Measurements from ENCODE around the gene TET2. TPM values are rescaled to one million over a fixed set of nuclear protein-coding genes. Genes with fewer than 3 reads are reported as not detected.

Gene TET2
- total RNA-seq, 6 experiments from 2014 or later = 7.8 to 11.2 (median 9.9) TPM

DNA sequence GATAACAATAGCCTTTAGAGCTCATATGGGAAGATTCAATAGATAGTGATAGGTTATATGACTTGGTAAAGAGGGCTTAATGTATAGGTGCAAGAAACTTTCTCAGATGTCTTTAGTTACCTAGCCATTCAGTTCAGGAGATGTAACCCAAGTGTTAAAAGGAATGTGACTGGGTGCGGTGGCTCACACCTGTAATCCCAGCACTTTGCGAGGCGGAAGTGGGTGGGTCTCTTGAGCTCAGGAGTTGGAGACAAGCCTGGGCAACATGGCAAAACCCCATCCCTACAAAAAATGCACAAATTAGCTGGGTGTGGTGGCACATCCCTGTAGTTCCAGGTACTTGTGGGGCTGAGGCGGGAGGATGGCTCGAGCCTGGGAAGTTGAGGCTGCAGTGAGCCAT, 7.9 kb downstream of the TET2 start:
- H3K27ac Mint-ChIP-seq = no peak overlapping the region
- H3K27me3 Mint-ChIP-seq (ENCODE audit: insufficient read depth) = no peaks in the 10 kb centered on the region
- H3K4me3 Mint-ChIP-seq = no peak overlapping the region
- no peak for DNase-seq
- no peaks in the 10 kb centered on the region; the same call in 1 of the 2 replicates for H3K9me3 Mint-ChIP-seq
- TF ChIP-seq, protein P1, sequence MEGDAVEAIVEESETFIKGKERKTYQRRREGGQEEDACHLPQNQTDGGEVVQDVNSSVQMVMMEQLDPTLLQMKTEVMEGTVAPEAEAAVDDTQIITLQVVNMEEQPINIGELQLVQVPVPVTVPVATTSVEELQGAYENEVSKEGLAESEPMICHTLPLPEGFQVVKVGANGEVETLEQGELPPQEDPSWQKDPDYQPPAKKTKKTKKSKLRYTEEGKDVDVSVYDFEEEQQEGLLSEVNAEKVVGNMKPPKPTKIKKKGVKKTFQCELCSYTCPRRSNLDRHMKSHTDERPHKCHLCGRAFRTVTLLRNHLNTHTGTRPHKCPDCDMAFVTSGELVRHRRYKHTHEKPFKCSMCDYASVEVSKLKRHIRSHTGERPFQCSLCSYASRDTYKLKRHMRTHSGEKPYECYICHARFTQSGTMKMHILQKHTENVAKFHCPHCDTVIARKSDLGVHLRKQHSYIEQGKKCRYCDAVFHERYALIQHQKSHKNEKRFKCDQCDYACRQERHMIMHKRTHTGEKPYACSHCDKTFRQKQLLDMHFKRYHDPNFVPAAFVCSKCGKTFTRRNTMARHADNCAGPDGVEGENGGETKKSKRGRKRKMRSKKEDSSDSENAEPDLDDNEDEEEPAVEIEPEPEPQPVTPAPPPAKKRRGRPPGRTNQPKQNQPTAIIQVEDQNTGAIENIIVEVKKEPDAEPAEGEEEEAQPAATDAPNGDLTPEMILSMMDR (IDR thresholded peaks at IDR 0.05) = no peak
- H3K36me3 Mint-ChIP-seq (ENCODE audit: low read depth) = 0 out of 2 replicates have a peak, but pooled peaks cover 4% of the 10 kb centered on the region
- H3K4me1 Mint-ChIP-seq (ENCODE audit: low read depth) = peaks cover 45% of the 10 kb centered on the region

DNA sequence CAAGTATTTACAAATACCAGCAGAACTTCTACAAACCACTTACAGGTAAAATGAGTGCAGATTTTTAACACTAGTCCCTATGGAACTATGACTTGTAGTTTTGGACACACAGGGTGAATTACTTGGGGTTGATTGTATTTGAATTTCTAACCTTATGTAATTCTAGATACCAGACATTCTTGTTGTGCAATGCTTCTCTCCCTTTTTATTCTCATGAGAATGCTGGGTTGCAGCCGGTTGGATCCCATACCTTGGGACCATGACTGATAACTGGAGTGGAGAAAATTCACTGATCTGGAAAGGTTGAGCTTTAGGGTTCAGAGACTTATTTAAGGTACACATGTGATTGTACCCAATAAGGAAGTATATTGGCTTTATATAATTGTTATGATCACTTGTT, 8.8 kb downstream of the TET2 start:
- no peak for DNase-seq
- Mint-ChIP-seq H3K4me3 (no peak overlapping the region), H3K4me1 (ENCODE audit: low read depth) (peaks cover 37% of the 10 kb centered on the region), H3K27me3 (ENCODE audit: insufficient read depth) (no peaks in the 10 kb centered on the region), H3K27ac (peak overlapping the region; percentile 9; the same call in 1 of the 2 replicates), H3K36me3 (ENCODE audit: low read depth) (peaks cover 9% of the 10 kb centered on the region), H3K9me3 (no peaks in the 10 kb centered on the region; the same call in 1 of the 2 replicates)
- TF ChIP-seq, protein P1 (IDR thresholded peaks at IDR 0.05) = no peak

DNA sequence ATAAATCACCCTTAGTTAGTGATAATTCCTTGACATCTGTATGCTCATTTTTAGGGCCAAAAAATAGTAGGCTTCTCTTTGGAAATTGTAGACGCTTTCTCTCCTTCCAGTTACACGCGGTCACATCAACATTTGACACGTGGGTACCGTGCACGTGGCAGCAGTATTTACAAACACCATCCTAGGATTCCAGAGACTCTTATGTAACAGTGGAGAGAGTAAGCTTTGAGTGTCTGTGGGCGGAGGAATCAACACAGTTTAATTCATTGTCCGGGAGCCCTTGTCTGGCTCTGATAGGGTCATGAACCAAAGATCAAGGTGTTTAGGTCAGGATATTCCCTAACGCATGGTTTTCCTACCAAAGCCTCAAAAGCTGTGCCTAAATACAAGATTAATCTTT, 12.2 kb downstream of the TET2 start:
- Mint-ChIP-seq H3K36me3 (ENCODE audit: low read depth) (peaks cover 9% of the 10 kb centered on the region), H3K27ac (no peak overlapping the region), H3K9me3 (no peaks in the 10 kb centered on the region; the same call in 1 of the 2 replicates), H3K4me3 (no peak overlapping the region), H3K4me1 (ENCODE audit: low read depth) (peaks cover 32% of the 10 kb centered on the region), H3K27me3 (ENCODE audit: insufficient read depth) (no peaks in the 10 kb centered on the region)
- no peak for DNase-seq
- TF ChIP-seq, protein P1 (IDR thresholded peaks at IDR 0.05) = no peak

DNA sequence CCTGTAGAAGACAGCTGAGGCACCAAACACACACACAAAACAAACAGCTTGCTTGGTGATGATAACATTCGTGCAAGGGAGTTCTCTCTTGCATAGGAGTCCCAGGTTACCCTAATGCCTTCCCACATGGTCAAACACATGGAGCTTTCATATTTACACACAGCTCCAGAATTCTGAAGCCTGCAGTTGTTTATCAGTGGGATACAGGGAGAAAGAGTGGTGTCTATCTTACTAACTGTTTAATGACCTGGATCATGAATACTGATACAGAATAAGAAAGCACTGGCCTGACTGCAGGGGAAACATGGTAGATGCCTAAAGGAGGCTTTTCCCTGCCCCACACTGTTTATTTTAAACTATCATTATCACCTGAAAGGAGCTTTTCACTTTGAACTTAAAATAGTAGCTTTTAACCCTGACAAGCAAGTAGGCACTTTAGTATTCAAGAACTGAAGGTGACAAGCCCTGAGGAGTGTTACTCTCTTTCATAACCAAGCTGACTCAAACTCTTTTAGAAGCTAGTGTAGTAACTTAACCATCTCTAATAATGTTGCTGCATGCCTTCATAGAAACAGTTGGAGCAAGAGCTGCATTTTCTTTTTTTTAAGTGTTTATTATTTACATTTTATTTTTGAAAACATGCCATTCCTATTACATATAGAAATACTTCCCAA, 15.6 kb downstream of the TET2 start:
- Mint-ChIP-seq H3K27me3 (ENCODE audit: insufficient read depth) (no peaks in the 10 kb centered on the region), H3K4me1 (ENCODE audit: low read depth) (peaks cover 5% of the 10 kb centered on the region), H3K36me3 (ENCODE audit: low read depth) (peaks cover 9% of the 10 kb centered on the region), H3K9me3 (no peaks in the 10 kb centered on the region; the same call in 1 of the 2 replicates), H3K4me3 (no peak overlapping the region), H3K27ac (no peak overlapping the region)
- TF ChIP-seq, protein P1 (IDR thresholded peaks at IDR 0.05) = no peak
- no peak for DNase-seq

DNA sequence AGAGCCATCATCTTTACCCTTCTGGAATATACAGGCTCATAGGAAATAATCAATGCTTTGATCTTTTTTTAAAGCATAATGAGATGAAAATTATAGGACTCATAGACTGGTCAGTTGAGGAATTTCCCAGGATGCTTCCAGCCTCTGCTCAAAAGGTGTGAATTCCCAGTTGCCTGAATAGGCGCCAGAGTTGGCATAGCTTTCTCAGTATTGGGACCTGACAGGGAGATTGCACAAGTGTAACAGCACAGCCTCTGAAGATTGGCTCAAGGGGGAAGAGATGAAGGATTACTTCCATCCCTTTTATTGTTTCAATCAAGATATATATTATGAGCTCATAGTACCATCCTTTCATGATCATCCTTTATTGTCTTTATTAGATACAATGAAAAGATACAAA, 17.9 kb downstream of the TET2 start:
- no peak overlapping the region for H3K4me3 Mint-ChIP-seq

More for the DNA sequence above, 17.9 kb downstream of the TET2 start:
- Mint-ChIP-seq H3K9me3 (no peaks in the 10 kb centered on the region), H3K27ac (no peak overlapping the region), H3K4me1 (ENCODE audit: low read depth) (peaks cover 5% of the 10 kb centered on the region), H3K27me3 (ENCODE audit: insufficient read depth) (no peaks in the 10 kb centered on the region), H3K36me3 (ENCODE audit: low read depth) (peaks cover 16% of the 10 kb centered on the region)
- DNase-seq = no peak
- TF ChIP-seq, protein P1 (IDR thresholded peaks at IDR 0.05) = no peak
